ENCODE measurements around the gene HECTD2. TPM values are rescaled to one million over a fixed set of nuclear protein-coding genes. Genes with fewer than 3 reads are reported as not detected.

The HECTD2 gene
- polyA plus RNA-seq, 1 donor from 2014 or later: 87.6 TPM

- Histone ChIP-seq H3K36me3 (ENCODE audit: insufficient read depth, low read length) (no peaks in the 10 kb centered on the region), H3K27me3 (ENCODE audit: insufficient read depth, low read depth, low read length) (no peaks in the 10 kb centered on the region), H3K9me2 (ENCODE audit: insufficient read depth, low read length) (no peaks in the 10 kb centered on the region), H3K79me2 (replicated peaks; ENCODE audit: insufficient read depth, low read length) (no peaks in the 10 kb centered on the region), H3K27ac (ENCODE audit: low read length) (no peak overlapping the region), H4K20me1 (ENCODE audit: insufficient read depth) (no peaks in the 10 kb centered on the region), H3K4me2 (ENCODE audit: low read length) (no peak overlapping the region), H3K9ac (ENCODE audit: low read length) (no peak overlapping the region), H2AFZ (ENCODE audit: low read depth, low read length) (no peak overlapping the region), H3K4me3 (ENCODE audit: low read length) (no peak overlapping the region), H3F3A (ENCODE audit: insufficient read depth, low read length, poor library complexity, severe bottlenecking) (no peaks in the 10 kb centered on the region), H3K9me3 (ENCODE audit: low read length) (no peaks in the 10 kb centered on the region)
- TF ChIP-seq EZH2 (IDR thresholded peaks at IDR 0.05; ENCODE audit: borderline replicate concordance, insufficient read depth, low read length, poor library complexity, severe bottlenecking) (no peak), POLR2AphosphoS5 (IDR thresholded peaks at IDR 0.05) (no peak), SMC3 (conservative IDR thresholded peaks at IDR 0.05; ENCODE audit: poor library complexity) (no peak), MXI1 (conservative IDR thresholded peaks at IDR 0.05; ENCODE audit: poor library complexity, severe bottlenecking) (no peak), RAD21 (conservative IDR thresholded peaks at IDR 0.05) (no peak)
- TF ChIP-seq, protein P1, sequence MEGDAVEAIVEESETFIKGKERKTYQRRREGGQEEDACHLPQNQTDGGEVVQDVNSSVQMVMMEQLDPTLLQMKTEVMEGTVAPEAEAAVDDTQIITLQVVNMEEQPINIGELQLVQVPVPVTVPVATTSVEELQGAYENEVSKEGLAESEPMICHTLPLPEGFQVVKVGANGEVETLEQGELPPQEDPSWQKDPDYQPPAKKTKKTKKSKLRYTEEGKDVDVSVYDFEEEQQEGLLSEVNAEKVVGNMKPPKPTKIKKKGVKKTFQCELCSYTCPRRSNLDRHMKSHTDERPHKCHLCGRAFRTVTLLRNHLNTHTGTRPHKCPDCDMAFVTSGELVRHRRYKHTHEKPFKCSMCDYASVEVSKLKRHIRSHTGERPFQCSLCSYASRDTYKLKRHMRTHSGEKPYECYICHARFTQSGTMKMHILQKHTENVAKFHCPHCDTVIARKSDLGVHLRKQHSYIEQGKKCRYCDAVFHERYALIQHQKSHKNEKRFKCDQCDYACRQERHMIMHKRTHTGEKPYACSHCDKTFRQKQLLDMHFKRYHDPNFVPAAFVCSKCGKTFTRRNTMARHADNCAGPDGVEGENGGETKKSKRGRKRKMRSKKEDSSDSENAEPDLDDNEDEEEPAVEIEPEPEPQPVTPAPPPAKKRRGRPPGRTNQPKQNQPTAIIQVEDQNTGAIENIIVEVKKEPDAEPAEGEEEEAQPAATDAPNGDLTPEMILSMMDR (IDR thresholded peaks at IDR 0.05; ENCODE audit: poor library complexity, severe bottlenecking): no peak
Observed at GRCh38 chr10:91562839-91563581, 152.9 kb downstream of the HECTD2 start.

DNA sequence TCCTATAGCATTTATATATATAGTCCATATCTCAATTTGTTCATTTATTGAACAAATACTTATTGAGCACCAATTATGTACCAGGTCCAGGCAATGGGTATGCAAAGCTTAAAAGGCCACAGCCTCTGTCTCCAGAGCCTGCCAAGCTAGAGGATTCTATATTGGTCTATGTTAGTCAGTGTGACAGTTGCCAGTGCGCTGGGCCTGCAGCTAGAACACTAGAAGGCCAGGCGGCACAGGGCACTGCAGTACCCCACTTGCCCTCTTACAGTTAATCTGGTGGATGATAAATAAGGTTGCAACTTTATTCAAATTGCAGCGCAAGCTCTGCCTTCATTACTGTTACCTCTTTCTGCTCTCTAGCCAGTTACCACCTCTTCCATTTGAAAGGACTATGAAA, 153.9 kb downstream of the HECTD2 start:
- no peaks in the 10 kb centered on the region for H3F3A ChIP-seq (ENCODE audit: insufficient read depth, low read length, poor library complexity, severe bottlenecking)
- TF ChIP-seq POLR2AphosphoS5 (IDR thresholded peaks at IDR 0.05) (no peak), RAD21 (conservative IDR thresholded peaks at IDR 0.05) (no peak)
- H3K27me3 ChIP-seq (ENCODE audit: insufficient read depth, low read depth, low read length): no peaks in the 10 kb centered on the region
- no peak overlapping the region for H3K4me3 ChIP-seq (ENCODE audit: low read length)
- no peak overlapping the region for H3K4me2 ChIP-seq (ENCODE audit: low read length)
- H4K20me1 ChIP-seq (ENCODE audit: insufficient read depth): no peaks in the 10 kb centered on the region
- H3K9ac ChIP-seq (ENCODE audit: low read length): no peak overlapping the region
- no peaks in the 10 kb centered on the region for H3K79me2 ChIP-seq (replicated peaks; ENCODE audit: insufficient read depth, low read length)
- H3K36me3 ChIP-seq (ENCODE audit: insufficient read depth, low read length): no peaks in the 10 kb centered on the region
- H2AFZ ChIP-seq (ENCODE audit: low read depth, low read length): no peak overlapping the region
- H3K27ac ChIP-seq (ENCODE audit: low read length): no peak overlapping the region
- no peaks in the 10 kb centered on the region for H3K9me2 ChIP-seq (ENCODE audit: insufficient read depth, low read length)
- no peaks in the 10 kb centered on the region for H3K9me3 ChIP-seq (ENCODE audit: low read length)

Small RNA genes within 50 kb of the gene (small RNA-seq; reads per million reads assigned to genes)
- gene AL161798.1 (0 reads per million in 3 experiments), gene RPS27P1 (0 reads per million in 3 experiments)

Other genes with a start within 250 kb of the HECTD2 start
- 4.6 and 5.6 TPM in 2 replicates for gene PCGF5, start 189.7 kb upstream of the HECTD2 start, polyA plus RNA-seq
- 0.51 and 0.64 TPM in 2 replicates for gene PPP1R3C, start 222.7 kb downstream of the HECTD2 start, polyA plus RNA-seq